Naive B cell (primary cell): ENCODE measurements around the gene ZNF530. TPM values are rescaled to one million over a fixed set of nuclear protein-coding genes. Genes with fewer than 3 reads are reported as not detected.

Source experiments
- ATAC-seq, 2 donors: fragments of 150-1000 bp; cut with Tn5 transposase; 2 replicates each; pipeline ENCODE4 v1.10.0; 2021; ENCODE audit warnings: low read depth in 2 of 2, mild to moderate bottlenecking in 2 of 2, moderate library complexity in 2 of 2
- DNase-seq: peaks from one replicate; pipeline ENCODE4 v3.0.0; 2022
- H3K27ac Mint-ChIP-seq, 6 donors: one replicate each; pipeline ENCODE4 v1.8.0; 2020 to 2022; ENCODE audit warnings: mild to moderate bottlenecking in 6 of 6, mixed read lengths in 6 of 6, moderate library complexity in 5 of 6, inconsistent platforms in 2 of 6
- H3K27me3 Mint-ChIP-seq, 3 donors: one replicate each; pipeline ENCODE4 v1.8.0; 2021 to 2022; ENCODE audit warnings: mixed read lengths in 3 of 3, mild to moderate bottlenecking in 1 of 3
- H3K36me3 Mint-ChIP-seq, 2 donors: one replicate each; pipeline ENCODE4 v1.8.0; 2020 to 2022; ENCODE audit warnings: mixed read lengths in 2 of 2, inconsistent platforms in 1 of 2, mild to moderate bottlenecking in 1 of 2
- H3K4me1 Mint-ChIP-seq, 3 donors: one replicate each; pipeline ENCODE4 v1.8.0; 2020 to 2022; ENCODE audit warnings: mixed read lengths in 3 of 3, inconsistent platforms in 1 of 3, mild to moderate bottlenecking in 1 of 3, moderate library complexity in 1 of 3
- H3K4me3 Mint-ChIP-seq, 8 donors: one replicate each; pipeline ENCODE4 v1.8.0; 2020 to 2022; ENCODE audit warnings: mild to moderate bottlenecking in 8 of 8, mixed read lengths in 8 of 8, moderate library complexity in 8 of 8, inconsistent platforms in 2 of 8
- H3K9me3 Mint-ChIP-seq, 7 donors: one replicate each; pipeline ENCODE4 v1.8.0; 2020 to 2022; ENCODE audit warnings: mixed read lengths in 7 of 7, mild to moderate bottlenecking in 5 of 7, inconsistent platforms in 2 of 7, moderate library complexity in 1 of 7
- polyA plus RNA-seq, 6 donors: library from polyadenylated mRNA; unstranded; fragments of 300-500 nt; fragmentation: Illumina TruSeq; gene quantifications; one replicate each; pipeline ENCODE4 v1.2.3, GENCODE V29; 2021; ENCODE audit warnings: low read depth in 6 of 6

ZNF530 gene
- polyA plus RNA-seq, result 10 to 100 TPM in 2 of 6 donors, 1 to 10 TPM in 4; 4.1 to 14.7 (median 7.2) TPM

- Mint-ChIP-seq H3K27ac (peak within 1 kb of the TSS in 5 of 6 donors; percentile 3 to 95 (median 51)), H3K4me3 (peak within 1 kb of the TSS; percentile 82 to 95 (median 90)), H3K9me3 (peaks cover 5 to 17% (median 11%) of the 10 kb centered on the region in 7 donors), H3K27me3 (peaks cover 0 to 7% (median 0%) of the 10 kb centered on the region in 3 donors), H3K36me3 (peaks cover 4 to 27% of the 10 kb centered on the region in 2 donors), H3K4me1 (peaks cover 24 to 28% (median 27%) of the 10 kb centered on the region in 3 donors)
- DNase-seq, result peak; percentile 82
- peak; percentile 98 to 99 for ATAC-seq
These were observed at the start of gene ZNF530 for GRCh38 chr19:57599761-57600383. Gene ZNF530, plus strand, starts transcription at chr19:57599885. Its CDS starts 4,461 bp downstream, at chr19:57604346.

- no peaks in the 10 kb centered on the region for H3K27me3 Mint-ChIP-seq
- H3K9me3 Mint-ChIP-seq, result peaks cover 9 to 29% (median 16%) of the 10 kb centered on the region in 7 donors
- ATAC-seq, result no peak
- DNase-seq, result no peak
- H3K4me3 Mint-ChIP-seq, result no peak overlapping the region
- H3K36me3 Mint-ChIP-seq, result peaks cover 66 to 67% of the 10 kb centered on the region in 2 donors
- peaks cover 4 to 17% (median 15%) of the 10 kb centered on the region in 3 donors for H3K4me1 Mint-ChIP-seq
- H3K27ac Mint-ChIP-seq, result peak overlapping the region in 2 of 6 donors; percentile 12 to 74
These were observed 47.3 kb upstream of the ZNF530 start for GRCh38 chr19:57552432-57552831.

GRCh38 chr19:57557659-57558058 lies 42.0 kb upstream of the ZNF530 start:
- ATAC-seq (no peak), DNase-seq (no peak)
- Mint-ChIP-seq H3K36me3 (peaks cover 18 to 25% of the 10 kb centered on the region in 2 donors), H3K4me3 (peak overlapping the region in 6 of 8 donors; percentile 57 to 96 (median 92)), H3K4me1 (peaks cover 29 to 44% (median 30%) of the 10 kb centered on the region in 3 donors), H3K27ac (peak overlapping the region in 3 of 6 donors; percentile 48 to 89 (median 68)), H3K9me3 (peaks cover 0 to 18% (median 14%) of the 10 kb centered on the region in 7 donors), H3K27me3 (peaks cover 0 to 7% (median 6%) of the 10 kb centered on the region in 3 donors)

GRCh38 chr19:57558525-57558924 lies 41.2 kb upstream of the ZNF530 start:
- peaks cover 0 to 27% (median 19%) of the 10 kb centered on the region in 7 donors for H3K9me3 Mint-ChIP-seq
- H3K27me3 Mint-ChIP-seq, result peaks cover 0 to 11% (median 10%) of the 10 kb centered on the region in 3 donors
- H3K27ac Mint-ChIP-seq, result peak overlapping the region in 3 of 6 donors; percentile 25 to 89 (median 80)
- H3K4me3 Mint-ChIP-seq, result peak overlapping the region; percentile 90 to 99 (median 94)
- DNase-seq (no peak), ATAC-seq (no peak)
- H3K4me1 Mint-ChIP-seq, result peaks cover 29 to 42% (median 30%) of the 10 kb centered on the region in 3 donors
- peaks cover 19 to 20% of the 10 kb centered on the region in 2 donors for H3K36me3 Mint-ChIP-seq

GRCh38 chr19:57559008-57559403 lies 40.7 kb upstream of the ZNF530 start:
- H3K9me3 Mint-ChIP-seq, result peaks cover 0 to 31% (median 22%) of the 10 kb centered on the region in 7 donors
- peak overlapping the region in 5 of 6 donors; percentile 60 to 96 (median 89) for H3K27ac Mint-ChIP-seq
- DNase-seq (no peak), ATAC-seq (peak; percentile 29 to 35)
- peak overlapping the region; percentile 90 to 99 (median 94) for H3K4me3 Mint-ChIP-seq
- peaks cover 19 to 20% of the 10 kb centered on the region in 2 donors for H3K36me3 Mint-ChIP-seq
- peaks cover 29 to 42% (median 30%) of the 10 kb centered on the region in 3 donors for H3K4me1 Mint-ChIP-seq
- H3K27me3 Mint-ChIP-seq, result peaks cover 0 to 14% (median 13%) of the 10 kb centered on the region in 3 donors

GRCh38 chr19:57559404-57560025 lies 40.2 kb upstream of the ZNF530 start, which contains the start of gene ZNF550:
Gene ZNF550, minus strand, starts transcription at chr19:57559863. Its CDS starts 181 bp downstream, at chr19:57559682.
- Mint-ChIP-seq H3K36me3 (peaks cover 14 to 20% of the 10 kb centered on the region in 2 donors), H3K27me3 (peaks cover 0 to 14% (median 13%) of the 10 kb centered on the region in 3 donors), H3K4me1 (peaks cover 29 to 42% (median 30%) of the 10 kb centered on the region in 3 donors), H3K4me3 (peak within 1 kb of the TSS; percentile 90 to 99 (median 94)), H3K27ac (peak within 1 kb of the TSS; percentile 49 to 96 (median 88)), H3K9me3 (peaks cover 0 to 36% (median 26%) of the 10 kb centered on the region in 7 donors)
- DNase-seq, result peak; percentile 79
- ATAC-seq, result peak; percentile 98

GRCh38 chr19:57560049-57560491 lies 39.6 kb upstream of the ZNF530 start:
- Mint-ChIP-seq H3K27me3 (peaks cover 0 to 17% (median 13%) of the 10 kb centered on the region in 3 donors), H3K36me3 (peaks cover 11 to 14% of the 10 kb centered on the region in 2 donors), H3K27ac (peak overlapping the region; percentile 49 to 93 (median 88)), H3K9me3 (peaks cover 0 to 41% (median 30%) of the 10 kb centered on the region in 7 donors), H3K4me3 (peak overlapping the region; percentile 90 to 99 (median 94)), H3K4me1 (peaks cover 25 to 42% (median 30%) of the 10 kb centered on the region in 3 donors)
- no peak for ATAC-seq
- DNase-seq, result no peak

- Mint-ChIP-seq H3K36me3 (peaks cover 4 to 36% of the 10 kb centered on the region in 2 donors), H3K27ac (no peak overlapping the region), H3K9me3 (peaks cover 9 to 74% (median 61%) of the 10 kb centered on the region in 7 donors), H3K4me3 (peak overlapping the region in 1 of 8 donors; percentile 15), H3K27me3 (peaks cover 0 to 25% (median 13%) of the 10 kb centered on the region in 3 donors), H3K4me1 (peaks cover 11 to 20% (median 19%) of the 10 kb centered on the region in 3 donors)
- no peak for DNase-seq
- ATAC-seq, result no peak
These were observed 36.1 kb upstream of the ZNF530 start for GRCh38 chr19:57563547-57563946.

- Mint-ChIP-seq H3K27ac (no peak overlapping the region), H3K9me3 (peaks cover 18 to 85% (median 79%) of the 10 kb centered on the region in 7 donors), H3K27me3 (peaks cover 0 to 25% (median 6%) of the 10 kb centered on the region in 3 donors), H3K36me3 (peaks cover 7 to 44% of the 10 kb centered on the region in 2 donors), H3K4me1 (no peaks in the 10 kb centered on the region), H3K4me3 (no peak overlapping the region)
- DNase-seq (no peak), ATAC-seq (no peak)
These were observed 33.1 kb upstream of the ZNF530 start for GRCh38 chr19:57566396-57567265.

GRCh38 chr19:57570707-57571106 lies 29.0 kb upstream of the ZNF530 start:
- H3K36me3 Mint-ChIP-seq, result peaks cover 35 to 68% of the 10 kb centered on the region in 2 donors
- H3K4me1 Mint-ChIP-seq, result peaks cover 0 to 7% (median under 1%) of the 10 kb centered on the region in 3 donors
- no peak overlapping the region for H3K27ac Mint-ChIP-seq
- ATAC-seq (no peak), DNase-seq (no peak)
- no peak overlapping the region for H3K4me3 Mint-ChIP-seq
- H3K9me3 Mint-ChIP-seq, result peaks cover 18 to 90% (median 76%) of the 10 kb centered on the region in 7 donors
- H3K27me3 Mint-ChIP-seq, result peaks cover 0 to 3% (median 0%) of the 10 kb centered on the region in 3 donors

GRCh38 chr19:57572415-57572947 lies 27.2 kb upstream of the ZNF530 start:
- Mint-ChIP-seq H3K27me3 (no peaks in the 10 kb centered on the region), H3K4me3 (no peak overlapping the region), H3K9me3 (peaks cover 22 to 83% (median 72%) of the 10 kb centered on the region in 7 donors), H3K36me3 (peaks cover 46 to 69% of the 10 kb centered on the region in 2 donors), H3K27ac (no peak overlapping the region), H3K4me1 (peaks cover 15 to 21% (median 15%) of the 10 kb centered on the region in 3 donors)
- ATAC-seq, result no peak
- DNase-seq, result no peak

- H3K27me3 Mint-ChIP-seq, result no peaks in the 10 kb centered on the region
- peaks cover 20 to 58% (median 49%) of the 10 kb centered on the region in 7 donors for H3K9me3 Mint-ChIP-seq
- H3K36me3 Mint-ChIP-seq, result peaks cover 39 to 61% of the 10 kb centered on the region in 2 donors
- ATAC-seq (no peak), DNase-seq (no peak)
- peak overlapping the region in 5 of 8 donors; percentile 2 to 91 (median 75) for H3K4me3 Mint-ChIP-seq
- peaks cover 28 to 36% (median 31%) of the 10 kb centered on the region in 3 donors for H3K4me1 Mint-ChIP-seq
- H3K27ac Mint-ChIP-seq, result peak overlapping the region in 2 of 6 donors; percentile 5 to 84
These were observed 23.0 kb upstream of the ZNF530 start for GRCh38 chr19:57576661-57577060.
